ENCODE data around the gene GARIN5A.
A peak's percentile ranks its signal among the peaks of the same experiment; 100 is the strongest.
"Not testable (repeated sequence)": the region's sequence is repeated elsewhere in the genome, so short reads cannot be mapped to it uniquely, and the experiment has no call there.

The GARIN5A gene

GRCh38 chr19:50465000-50465399, 11.6 kb downstream of the GARIN5A start:
- no peak for DNase-seq (ENCODE audit: low read depth)

GRCh38 chr19:50464348-50464747, 12.3 kb downstream of the GARIN5A start:
- no peak for DNase-seq (ENCODE audit: low read depth)

GRCh38 chr19:50462970-50463369, 13.7 kb downstream of the GARIN5A start:
- DNase-seq (ENCODE audit: low read depth) = no peak

GRCh38 chr19:50461066-50461875, 15.4 kb downstream of the GARIN5A start:
- DNase-seq (ENCODE audit: low read depth) = peak; percentile 50

DNA sequence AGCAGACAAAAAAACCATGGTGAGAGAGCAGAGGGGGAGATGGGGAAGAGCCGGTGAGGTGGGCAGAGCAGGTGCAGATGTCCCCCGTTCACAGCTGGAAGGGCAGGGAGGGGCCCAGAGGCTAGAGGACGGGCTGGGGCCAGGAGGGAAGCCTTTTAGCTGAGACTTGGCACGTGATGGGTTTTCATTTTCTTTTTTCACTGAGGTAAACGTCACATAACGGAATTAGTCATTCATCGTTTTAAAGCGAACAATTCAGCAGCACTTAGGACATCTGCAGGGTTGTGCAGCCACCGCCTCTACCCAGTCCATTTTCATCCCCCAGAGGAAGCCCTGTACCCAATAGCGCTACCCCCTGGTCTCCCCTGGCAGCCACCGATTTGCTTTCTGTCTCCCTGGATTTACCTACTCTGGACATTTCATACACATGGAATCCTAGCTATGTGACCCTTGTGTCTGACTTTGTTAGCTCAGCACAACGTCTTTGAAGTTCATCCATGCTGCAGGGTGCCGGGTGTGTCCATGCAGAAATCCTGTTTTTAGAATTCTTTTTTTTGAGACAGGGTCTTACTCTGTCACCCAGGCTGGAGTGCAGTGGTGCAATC, 16.4 kb downstream of the GARIN5A start:
- DNase-seq (ENCODE audit: low read depth) = no peak

DNA sequence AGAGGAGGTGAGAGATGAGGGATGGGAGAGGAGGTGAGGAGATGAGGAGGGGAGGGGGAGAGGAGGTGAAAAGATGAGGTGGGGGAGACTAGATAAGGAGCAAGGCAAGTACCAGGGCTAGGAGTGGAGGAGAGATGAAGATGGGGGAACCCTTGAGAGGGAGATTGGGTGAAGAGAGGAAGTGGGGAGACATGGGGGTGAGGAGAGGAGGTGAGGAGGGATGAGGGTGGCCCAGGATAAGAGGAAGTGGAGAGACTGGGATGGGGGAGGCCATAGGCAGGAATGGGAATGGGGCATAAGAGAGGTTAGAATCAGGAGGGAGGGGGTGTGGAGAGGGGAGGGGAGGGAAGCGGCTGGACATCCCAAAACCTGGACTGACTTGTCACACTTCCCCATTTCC, 17.0 kb downstream of the GARIN5A start:
- no peak for DNase-seq (ENCODE audit: low read depth)

GRCh38 chr19:50459067-50459456, 17.6 kb downstream of the GARIN5A start:
- DNase-seq (ENCODE audit: low read depth) = no peak

- DNase-seq (ENCODE audit: low read depth) = no peak
Observed at GRCh38 chr19:50458396-50459066, 18.1 kb downstream of the GARIN5A start.

DNA sequence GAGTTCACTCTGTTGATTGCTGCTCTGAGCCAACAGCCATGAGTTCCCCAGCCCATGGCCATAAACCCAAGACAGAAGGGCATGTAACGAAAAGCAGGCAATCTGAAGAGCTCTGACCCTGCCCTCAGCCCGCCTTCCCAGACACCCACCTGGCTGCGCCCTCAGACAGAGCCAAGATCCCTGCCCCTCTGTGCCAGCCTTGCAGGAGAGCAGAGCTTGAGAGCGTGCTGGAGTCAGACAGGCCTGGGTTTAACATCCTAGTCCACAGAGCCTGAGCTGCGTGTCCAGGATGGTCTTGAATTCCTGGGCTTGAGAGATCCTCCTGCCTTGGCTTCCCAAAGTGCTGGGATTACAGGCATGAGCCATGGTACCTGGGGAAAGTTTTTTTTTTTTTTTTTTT, 19.3 kb downstream of the GARIN5A start:
- no peak for DNase-seq (ENCODE audit: low read depth)

- DNase-seq (ENCODE audit: low read depth) = no peak
Observed at GRCh38 chr19:50455992-50456391, 20.7 kb downstream of the GARIN5A start.

- DNase-seq (ENCODE audit: low read depth) = no peak
Observed at GRCh38 chr19:50453243-50453642, 23.4 kb downstream of the GARIN5A start.

DNA sequence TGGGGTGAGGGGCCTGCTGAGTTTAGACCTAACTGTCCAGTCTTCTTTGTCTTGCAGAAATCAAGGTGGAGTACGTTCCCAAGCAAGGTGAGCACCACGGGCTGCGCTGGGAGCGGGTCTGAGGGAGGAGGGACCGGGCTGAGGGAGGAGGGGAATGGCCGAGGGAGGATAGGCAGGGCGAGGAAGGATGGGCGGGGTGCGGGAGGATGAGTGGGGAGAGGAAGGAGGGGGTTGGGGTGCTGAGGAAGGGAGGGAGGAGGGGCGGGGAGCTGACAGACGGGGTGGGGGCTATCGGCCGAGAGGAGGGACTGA, 25.5 kb downstream of the GARIN5A start:
- no peak for DNase-seq (ENCODE audit: low read depth)

GRCh38 chr19:50450369-50451222, 26.1 kb downstream of the GARIN5A start:
- DNase-seq (ENCODE audit: low read depth) = no peak

GRCh38 chr19:50449236-50449899, 27.3 kb downstream of the GARIN5A start:
- no peak for DNase-seq (ENCODE audit: low read depth)

DNA sequence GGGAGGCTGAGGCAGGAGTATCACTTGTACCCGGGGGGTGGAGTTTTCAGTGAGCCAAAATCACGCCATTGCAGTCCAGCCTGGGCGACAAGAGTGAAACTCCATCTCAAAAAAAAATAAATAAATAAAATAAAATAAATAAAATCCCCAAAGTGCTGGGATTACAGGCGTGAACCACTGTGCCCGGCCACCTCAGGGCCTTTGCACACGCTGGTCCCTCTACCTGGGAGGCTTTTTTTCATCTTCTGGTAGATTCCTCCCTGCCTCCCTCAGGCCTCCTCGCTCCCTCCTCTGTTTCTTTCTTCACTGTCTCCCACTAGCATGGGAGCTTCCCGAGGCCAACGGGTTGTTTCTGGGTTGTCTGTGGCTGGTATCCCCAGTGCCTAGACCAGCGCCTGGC, 28.9 kb downstream of the GARIN5A start:
- no peak for DNase-seq (ENCODE audit: low read depth)

GRCh38 chr19:50447053-50447452, 29.6 kb downstream of the GARIN5A start:
- no peak for DNase-seq (ENCODE audit: low read depth)

- no peak for DNase-seq (ENCODE audit: low read depth)
Observed at GRCh38 chr19:50444059-50444458, 32.6 kb downstream of the GARIN5A start.

DNA sequence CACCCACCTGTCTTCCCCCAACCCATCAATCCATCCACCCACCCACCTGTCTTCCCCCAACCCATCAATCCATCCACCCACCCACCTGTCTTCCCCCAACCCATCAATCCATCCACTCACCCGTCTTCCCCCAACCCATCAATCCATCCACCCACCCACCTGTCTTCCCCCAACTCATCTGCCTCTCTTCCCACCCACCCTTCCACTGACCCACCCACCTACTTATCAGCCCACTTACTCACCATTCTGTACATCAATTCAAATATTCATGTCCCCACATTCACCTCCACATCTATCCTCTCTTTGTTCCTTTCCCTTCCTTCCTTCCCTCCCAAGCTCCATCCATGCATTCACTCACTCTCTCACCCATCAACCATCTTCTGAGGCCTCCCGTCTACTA, 37.5 kb downstream of the GARIN5A start:
- not testable (repeated sequence) for DNase-seq (ENCODE audit: low read depth)

DNA sequence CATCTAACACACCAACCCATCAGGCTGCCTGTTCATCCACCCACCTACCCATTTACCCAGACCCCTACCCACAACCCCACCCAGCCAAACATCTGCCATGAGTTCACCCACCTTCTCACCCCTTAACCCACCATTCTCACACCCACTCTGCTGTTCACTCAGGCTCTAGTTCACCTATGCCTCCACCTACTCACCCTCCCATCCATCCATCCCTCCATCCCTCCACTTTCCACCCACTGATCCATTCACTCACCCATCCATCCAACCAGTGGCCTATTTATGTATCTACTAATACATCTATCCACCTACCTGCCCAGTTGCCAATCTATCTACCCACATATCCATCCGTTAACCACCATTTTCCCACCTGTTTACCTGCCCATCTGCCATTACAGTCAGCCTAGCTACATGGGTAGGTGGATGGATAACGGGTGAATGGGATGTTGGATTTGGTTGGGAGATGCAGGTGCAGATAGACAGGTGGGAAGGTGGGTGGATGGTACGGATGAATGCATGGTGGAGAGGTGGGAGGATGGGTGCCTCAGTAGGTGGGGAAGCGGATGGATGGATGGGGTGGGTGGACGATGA, 38.7 kb downstream of the GARIN5A start:
- no peak for DNase-seq (ENCODE audit: low read depth)

DNA sequence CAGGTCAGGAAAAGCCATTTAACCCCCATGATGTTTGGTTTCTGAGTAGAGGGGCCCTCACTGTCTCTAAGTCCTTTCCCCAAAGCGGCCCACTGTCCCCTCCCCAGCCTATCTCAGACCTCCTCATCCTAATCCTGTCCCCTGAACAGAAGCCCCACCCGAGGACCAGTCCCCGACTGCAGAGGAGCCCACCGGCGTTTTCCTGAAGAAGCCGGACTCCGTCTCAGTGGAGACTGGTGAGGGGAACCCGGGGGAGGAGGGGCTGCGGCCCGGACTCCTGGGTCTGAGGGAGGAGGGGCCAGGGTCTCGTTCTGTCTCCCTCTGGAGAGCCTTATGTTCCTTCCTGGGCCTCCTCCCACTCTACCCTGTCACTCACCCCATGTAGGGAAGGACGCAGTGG, 41.0 kb downstream of the GARIN5A start:
- DNase-seq (ENCODE audit: low read depth) = no peak

DNA sequence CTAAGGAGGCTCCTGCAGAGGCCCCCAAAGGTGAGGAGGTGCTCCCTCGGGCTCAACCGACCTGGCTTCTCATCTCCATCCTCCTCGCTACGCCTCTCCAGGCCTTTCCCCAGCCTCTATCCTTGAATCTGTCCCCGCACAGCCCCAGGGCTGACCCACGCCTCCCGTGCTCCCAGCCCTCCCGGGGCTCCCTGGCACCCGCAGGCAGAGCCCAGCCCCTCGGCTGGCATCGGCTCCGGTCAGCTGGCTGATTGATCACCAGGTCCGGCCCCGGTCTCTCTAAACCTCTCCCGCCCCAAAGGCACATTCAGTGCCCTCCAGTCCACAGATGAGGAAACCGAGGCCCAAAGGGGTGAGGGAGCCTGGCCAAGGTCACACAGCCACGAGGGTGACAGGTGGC, 41.4 kb downstream of the GARIN5A start:
- no peak for DNase-seq (ENCODE audit: low read depth)

DNA sequence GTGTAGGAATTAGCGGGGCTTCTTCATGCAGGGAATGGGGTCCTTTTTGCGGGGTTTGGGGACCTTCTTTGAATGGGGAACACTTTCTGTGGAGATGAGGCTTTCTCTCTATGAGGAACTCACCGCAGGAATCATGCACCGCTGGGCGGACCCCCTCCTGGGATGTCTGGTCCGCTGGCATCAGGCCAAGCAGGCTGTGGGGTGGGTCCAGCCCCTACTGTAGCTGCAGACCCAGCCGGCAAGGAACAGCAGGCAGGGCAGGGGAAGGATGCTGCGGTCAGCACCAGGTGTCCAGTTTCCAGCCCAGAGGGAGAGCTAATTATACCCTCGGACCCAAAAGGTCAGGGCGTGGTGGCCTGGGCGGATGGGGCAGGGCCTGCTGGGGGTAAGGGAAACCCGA, 42.1 kb downstream of the GARIN5A start:
- no peak for DNase-seq (ENCODE audit: low read depth)
